ENCODE data around the gene RPS15.
A peak's percentile ranks its signal among the peaks of the same experiment; 100 is the strongest.

The RPS15 gene

GRCh38 chr19:1438035-1438932, at the start of gene RPS15:
Gene RPS15 (plus strand): TSS chr19:1438396. CDS start chr19:1438426, 30 bp downstream.
- peak; percentile 91 for DNase-seq

- no peak for DNase-seq
These were observed 49.6 kb upstream of the RPS15 start for GRCh38 chr19:1388637-1389026.

GRCh38 chr19:1389033-1389940, 48.9 kb upstream of the RPS15 start:
- DNase-seq, result no peak

- no peak for DNase-seq
These were observed 47.2 kb upstream of the RPS15 start for GRCh38 chr19:1390890-1391423.

GRCh38 chr19:1392407-1392806, 45.8 kb upstream of the RPS15 start:
- DNase-seq, result no peak

GRCh38 chr19:1392939-1393530, 45.2 kb upstream of the RPS15 start:
- no peak for DNase-seq

GRCh38 chr19:1393841-1394240, 44.4 kb upstream of the RPS15 start:
- DNase-seq, result no peak

- DNase-seq, result no peak
These were observed 43.7 kb upstream of the RPS15 start for GRCh38 chr19:1394252-1395193.

GRCh38 chr19:1395194-1396018, 42.8 kb upstream of the RPS15 start:
- DNase-seq, result no peak

GRCh38 chr19:1396019-1396767, 42.0 kb upstream of the RPS15 start:
- DNase-seq, result no peak

- DNase-seq, result no peak
These were observed 41.2 kb upstream of the RPS15 start for GRCh38 chr19:1396768-1397679.

- no peak for DNase-seq
These were observed 40.4 kb upstream of the RPS15 start for GRCh38 chr19:1397838-1398237.

GRCh38 chr19:1399079-1399478, 39.1 kb upstream of the RPS15 start:
- DNase-seq, result no peak

GRCh38 chr19:1399745-1400144, 38.5 kb upstream of the RPS15 start:
- DNase-seq, result no peak

GRCh38 chr19:1400281-1401137, 37.7 kb upstream of the RPS15 start:
- no peak for DNase-seq

- DNase-seq, result no peak
These were observed 36.9 kb upstream of the RPS15 start, which contains the start of gene GAMT for GRCh38 chr19:1401138-1401888. Gene GAMT (minus strand): TSS chr19:1401542. CDS start chr19:1401476, 66 bp downstream.

- no peak for DNase-seq
These were observed 36.3 kb upstream of the RPS15 start for GRCh38 chr19:1401889-1402217.

All from 8988T (cell line).